H1 (cell line): Measurements from ENCODE around the gene FAIM2. TPM values are rescaled to one million over a fixed set of nuclear protein-coding genes. Genes with fewer than 3 reads are reported as not detected.
A peak's percentile ranks its signal among the peaks of the same experiment; 100 is the strongest.

Source experiments
- CTCF ChIA-PET: fragments of 300-600 bp; sonication (Branson Sonifier 250); formaldehyde crosslinking; loops from one replicate; lab custom pipeline; 2021; ENCODE audit not compliant: partially characterized antibody; lab: Charles Lee
- POLR2A ChIA-PET: fragments of 300-600 bp; sonication (Branson Sonifier 250); formaldehyde crosslinking; loops from one replicate; lab custom pipeline; 2021; ENCODE audit warnings: inconsistent platforms; ENCODE audit not compliant: partially characterized antibody; lab: Charles Lee
- DNase-seq, 2 experiments: peaks; one replicate each; pipeline versions ENCODE4 v3.0.0 to v3.0.0-alpha.2; 2010 to 2022; ENCODE audit warnings: low spot score in 2 of 2, low read depth in 1 of 2, mixed read lengths in 1 of 2
- FAIRE-seq: peaks from 2 replicates; lab custom pipeline; 2011; peaks lifted over from hg19 to GRCh38; lab: Jason Lieb, UNC
- H2AFZ ChIP-seq: 2 replicates; pipeline ENCODE4 v1.8.1; 2012; ENCODE audit warnings: low read length, inconsistent platforms
- H2AK5ac ChIP-seq: 2 replicates; pipeline ENCODE4 v1.6.1; 2013; ENCODE audit warnings: low read depth, low read length
- H2BK120ac ChIP-seq: replicated peaks from 2 replicates; pipeline ENCODE3; 2013; ENCODE audit warnings: low read depth, low read length, inconsistent platforms
- H2BK12ac ChIP-seq: 2 replicates; pipeline ENCODE4 v1.6.1; 2013; ENCODE audit warnings: low read depth, low read length
- H2BK15ac ChIP-seq: 2 replicates; pipeline ENCODE4 v1.6.1; 2013; ENCODE audit warnings: low read length
- H2BK20ac ChIP-seq: 2 replicates; pipeline ENCODE4 v1.6.1; 2013; ENCODE audit warnings: low read length
- H2BK5ac ChIP-seq: 2 replicates; pipeline ENCODE4 v1.6.1; 2013; ENCODE audit warnings: low read depth, low read length
- H3K14ac ChIP-seq: 2 replicates; pipeline ENCODE4 v1.6.1; 2013; ENCODE audit warnings: inconsistent platforms; ENCODE audit not compliant: insufficient read length
- H3K18ac ChIP-seq: 2 replicates; pipeline ENCODE4 v1.6.1; 2013; ENCODE audit warnings: low read length; ENCODE audit errors: extremely low read depth
- H3K23ac ChIP-seq: 2 replicates; pipeline ENCODE4 v1.6.1; 2013; ENCODE audit warnings: inconsistent platforms; ENCODE audit not compliant: insufficient read length
- H3K23me2 ChIP-seq: 2 replicates; pipeline ENCODE4 v1.6.1; 2013; ENCODE audit warnings: low read depth, low read length
- H3K27ac ChIP-seq: 2 replicates; pipeline ENCODE4 v1.6.1; 2011; ENCODE audit warnings: low read depth, low read length, inconsistent platforms
- H3K27me3 ChIP-seq, 4 experiments: replicated peaks in 1 of 4; 1 replicate in 1 of 4; 2 replicates in 3 of 4; pipeline versions ENCODE4 v1.6.1 to v1.8.1; 2011 to 2013; ENCODE audit warnings: low read length in 3 of 4, mild to moderate bottlenecking in 3 of 4, inconsistent platforms in 2 of 4, mixed read lengths in 2 of 4, moderate library complexity in 1 of 4; ENCODE audit not compliant: control insufficient read depth in 3 of 4, insufficient read depth in 3 of 4; ENCODE audit errors: extremely low read depth in 1 of 4
- H3K36me3 ChIP-seq, 4 experiments: 2 replicates each; pipeline versions ENCODE4 v1.6.1 to v1.8.1; 2011 to 2013; ENCODE audit warnings: mild to moderate bottlenecking in 4 of 4, low read length in 3 of 4, moderate library complexity in 2 of 4, control low read depth in 1 of 4, inconsistent platforms in 1 of 4; ENCODE audit not compliant: insufficient read depth in 4 of 4, control insufficient read depth in 2 of 4
- H3K4ac ChIP-seq: replicated peaks from 2 replicates; pipeline ENCODE3; 2013; ENCODE audit warnings: low read length, low read depth, mixed read lengths, inconsistent platforms; ENCODE audit not compliant: insufficient read length
- H3K4me1 ChIP-seq, 4 experiments: replicated peaks in 1 of 4; 1 replicate in 1 of 4; 2 replicates in 3 of 4; pipeline versions ENCODE4 v1.6.1 to v1.8.1; 2011 to 2013; ENCODE audit warnings: low read length in 3 of 4, inconsistent platforms in 2 of 4, mixed read lengths in 1 of 4; ENCODE audit not compliant: insufficient read depth in 4 of 4, control insufficient read depth in 3 of 4
- H3K4me2 ChIP-seq, 2 experiments: 2 replicates each; pipeline versions ENCODE4 v1.6.1 to v1.8.1; 2011 to 2013; ENCODE audit warnings: low read depth in 2 of 2, low read length in 2 of 2, control low read depth in 1 of 2, inconsistent platforms in 1 of 2, mild to moderate bottlenecking in 1 of 2; ENCODE audit not compliant: insufficient read depth in 1 of 2
- H3K4me3 ChIP-seq, 4 experiments: fragments of 200-600, 300-600 bp in 1 of 4; sonication (generic), shearing (Covaris generic), sonication (Bioruptor Twin) in 1 of 4; 2 replicates each; pipeline versions ENCODE4 v1.5.1 to v1.8.1; 2011 to 2016; ENCODE audit warnings: low read length in 4 of 4, low read depth in 3 of 4, control low read depth in 2 of 4, inconsistent platforms in 2 of 4, mild to moderate bottlenecking in 2 of 4, mixed read lengths in 1 of 4, moderate library complexity in 1 of 4; ENCODE audit not compliant: insufficient read depth in 2 of 4; ENCODE audit errors: extremely low read depth in 1 of 4
- H3K56ac ChIP-seq: replicated peaks from 2 replicates; pipeline ENCODE3; 2013; ENCODE audit warnings: low read depth, mild to moderate bottlenecking, mixed read lengths, low read length, inconsistent platforms; ENCODE audit not compliant: insufficient read length
- H3K79me1 ChIP-seq: 2 replicates; pipeline ENCODE4 v1.6.1; 2013; ENCODE audit warnings: low read depth, low read length, control low read depth
- H3K79me2 ChIP-seq, 2 experiments: 2 replicates each; pipeline versions ENCODE4 v1.6.1 to v1.8.1; 2012 to 2013; ENCODE audit warnings: low read length in 2 of 2, mild to moderate bottlenecking in 2 of 2, inconsistent platforms in 1 of 2; ENCODE audit not compliant: insufficient read depth in 2 of 2, control insufficient read depth in 1 of 2
- H3K9ac ChIP-seq, 4 experiments: replicated peaks in 1 of 4; 1 replicate in 1 of 4; 2 replicates in 3 of 4; pipeline versions ENCODE4 v1.6.1 to v1.8.1; 2011 to 2013; ENCODE audit warnings: low read depth in 3 of 4, low read length in 3 of 4, control low read depth in 2 of 4, mild to moderate bottlenecking in 2 of 4, moderate library complexity in 2 of 4, inconsistent platforms in 1 of 4; ENCODE audit errors: extremely low read depth in 1 of 4
- H3K9me3 ChIP-seq, 2 experiments: 2 replicates each; pipeline versions ENCODE4 v1.6.1 to v1.8.1; 2012 to 2013; ENCODE audit warnings: mild to moderate bottlenecking in 2 of 2, moderate library complexity in 2 of 2, control low read depth in 1 of 2, inconsistent platforms in 1 of 2, low read depth in 1 of 2, low read length in 1 of 2, mixed read lengths in 1 of 2; ENCODE audit not compliant: insufficient read depth in 2 of 2
- H4K20me1 ChIP-seq, 2 experiments: replicated peaks in 1 of 2; 2 replicates each; pipeline versions ENCODE3 to v1.8.1; 2011 to 2013; ENCODE audit warnings: inconsistent platforms in 2 of 2, low read length in 2 of 2, mild to moderate bottlenecking in 1 of 2; ENCODE audit not compliant: insufficient read depth in 2 of 2, control insufficient read depth in 1 of 2
- H4K5ac ChIP-seq: 2 replicates; pipeline ENCODE4 v1.6.1; 2013; ENCODE audit warnings: low read length, low read depth, mixed read lengths, inconsistent platforms; ENCODE audit not compliant: insufficient read length
- H4K8ac ChIP-seq: 2 replicates; pipeline ENCODE4 v1.8.0; 2013; ENCODE audit warnings: mild to moderate bottlenecking, moderate library complexity, low read length, inconsistent platforms; ENCODE audit not compliant: insufficient read depth; ENCODE audit errors: extremely low read depth
- H4K91ac ChIP-seq: replicated peaks from 2 replicates; pipeline ENCODE3; 2013; ENCODE audit warnings: low read length, mixed read lengths, inconsistent platforms; ENCODE audit not compliant: insufficient read length
- ATF2 ChIP-seq: IDR thresholded peaks from 2 replicates; pipeline ENCODE4 v1.6.1; 2012; ENCODE audit warnings: low read length, inconsistent platforms
- CTBP2 ChIP-seq: IDR thresholded peaks from 2 replicates; pipeline ENCODE4 v1.7.0; 2011; ENCODE audit warnings: borderline replicate concordance, mild to moderate bottlenecking, moderate library complexity, mixed read lengths, low read length; ENCODE audit not compliant: insufficient read depth, insufficient read length
- GTF2F1 ChIP-seq: IDR thresholded peaks from 2 replicates; pipeline ENCODE4 v1.6.1; 2012; ENCODE audit warnings: low read depth, low read length, improper control_type of control experiment, borderline replicate concordance
- RBBP5 ChIP-seq: IDR thresholded peaks from 2 replicates; pipeline ENCODE4 v1.7.1; 2012; ENCODE audit warnings: low read depth, mild to moderate bottlenecking, inconsistent platforms, low read length, moderate library complexity, borderline replicate concordance
- TAF7 ChIP-seq: optimal IDR thresholded peaks from 2 replicates; pipeline ENCODE3; 2011; ENCODE audit warnings: low read depth, mild to moderate bottlenecking, inconsistent platforms, low read length, moderate library complexity, borderline replicate concordance
- WGBS, 2 experiments: shearing (Covaris generic) in 1 of 2; methylation state at CpG; one replicate each; pipeline versions ENCODE4 v1.1.6 to v1.1.7; 2013 to 2015; ENCODE audit warnings: low lambda C conversion rate in 2 of 2, mixed read lengths in 2 of 2, inconsistent platforms in 1 of 2, low coverage in 1 of 2, missing lambda C conversion rate in 1 of 2; ENCODE audit not compliant: insufficient replicate concordance in 2 of 2, insufficient coverage in 1 of 2, insufficient read length in 1 of 2; ENCODE audit errors: extremely low coverage in 1 of 2, missing lambda C conversion rate in 1 of 2; 5-methylcytosine and 5-hydroxymethylcytosine counted together
- polyA plus RNA-seq, 7 experiments: library from polyadenylated mRNA; depleted of rRNA in 3 of 7; stranded (reverse) in 5 of 7; unstranded in 2 of 7; fragments of >200 nt in 5 of 7; fragments of 200-250 nt in 2 of 7; gene quantifications; 1 replicate in 5 of 7; 2 replicates in 1 of 7; 4 replicates in 1 of 7; pipeline versions ENCODE4 v1.2.1 to v1.2.3, GENCODE V29; 2011 to 2013; ENCODE audit warnings: missing spikeins in 2 of 7, mixed read lengths in 2 of 7
- total RNA-seq: library from RNA; stranded (reverse); fragmentation: NEBNext Ultra II Directional; extraction: Animal tissue kit (Norgen Biotek cat#: 25700); gene quantifications from 2 replicates; pipeline ENCODE4 v1.2.1, GENCODE V29; 2021

The FAIM2 gene
- total and polyA plus RNA-seq, 2 of the 8 experiments (the other 6 are each of a cell fraction or from before 2014, with no cell fraction given), result 0.89 to 1.3 TPM

DNA sequence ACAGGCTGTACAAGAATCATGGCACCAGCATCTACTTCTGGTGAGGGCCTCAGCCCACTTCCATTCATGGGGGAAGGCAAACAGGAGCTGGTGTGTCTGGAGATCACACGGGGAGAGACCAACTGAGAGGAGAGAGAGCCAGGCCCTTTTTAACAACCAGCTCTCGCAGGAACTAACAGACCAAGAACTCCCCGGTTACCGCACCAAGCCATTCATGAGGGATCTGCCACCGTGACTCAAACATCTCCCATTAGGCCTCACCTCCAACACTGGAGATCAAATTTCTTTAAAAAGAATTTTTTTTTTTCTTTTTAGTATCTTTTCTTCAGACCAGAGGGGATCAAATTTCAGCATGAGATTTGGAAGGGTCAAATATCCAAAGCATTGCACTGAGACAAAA lies 30.1 kb upstream of the FAIM2 start:
- Histone ChIP-seq H4K8ac (no peak overlapping the region), H3K27ac (no peak overlapping the region), H3K27me3 (no peaks in the 10 kb centered on the region; a peak in 1 of 7 replicates), H3K4ac (no peak overlapping the region), H2BK5ac (no peak overlapping the region), H3K56ac (no peak overlapping the region), H2BK12ac (no peak overlapping the region), H3K4me3 (no peak overlapping the region), H3K79me2 (no peaks in the 10 kb centered on the region), H3K4me2 (no peak overlapping the region), H3K36me3 (no peaks in the 10 kb centered on the region), H2AFZ (peak overlapping the region; percentile 12; the same call in 1 of the 2 replicates), H2AK5ac (no peak overlapping the region), H4K5ac (no peak overlapping the region), H3K9ac (no peak overlapping the region), H4K91ac (no peak overlapping the region), H2BK120ac (no peak overlapping the region), H3K23ac (no peak overlapping the region), H3K79me1 (no peaks in the 10 kb centered on the region), H3K18ac (no peak overlapping the region), H2BK15ac (no peak overlapping the region), H3K14ac (no peak overlapping the region), H3K9me3 (no peaks in the 10 kb centered on the region), H3K23me2 (no peaks in the 10 kb centered on the region), H3K4me1 (no peaks in the 10 kb centered on the region), H2BK20ac (no peak overlapping the region), H4K20me1 (no peaks in the 10 kb centered on the region)
- CTCF ChIA-PET, result interaction anchor here (0.7 to 6.5 kb wide), 6 partner anchors 8 to 67 kb away, joined by 3 to 53 read pairs (median 8); no protein-coding TSS in a partner anchor
- 83% methylated on average over 5 of the region's 5 CpGs; no CpG with 5 or more reads in 1 of the 2 experiments for WGBS, 2 experiments
- FAIRE-seq (no peak), DNase-seq (no peak)
- POLR2A ChIA-PET, result interaction anchor here (1.1 kb wide), 1 partner anchor 50 kb away, joined by 3 read pairs; no protein-coding TSS in a partner anchor
- no peak for TF ChIP-seq CTBP2
- no peak for TF ChIP-seq TAF7
- TF ChIP-seq RBBP5, result no peak
- TF ChIP-seq GTF2F1, result no peak
- no peak for TF ChIP-seq ATF2
